K562 (cell line): ENCODE measurements around the gene SPEM3. TPM values are rescaled to one million over a fixed set of nuclear protein-coding genes. Genes with fewer than 3 reads are reported as not detected.

Source experiments
- ATF1 ChIP-seq, 2 experiments: fragments of 450-650 bp in 1 of 2; IDR thresholded peaks; 2 replicates each; pipeline ENCODE4 v1.6.1; 2016; ENCODE audit warnings: missing compliant biosample characterization in 1 of 2, missing genetic modification characterization in 1 of 2
- ATF7 ChIP-seq: fragments of 450-650 bp; IDR thresholded peaks from 2 replicates; pipeline ENCODE4 v1.7.1; 2014; ENCODE audit warnings: mild to moderate bottlenecking, moderate library complexity
- BHLHE40 ChIP-seq: IDR thresholded peaks from 2 replicates; pipeline ENCODE4 v1.6.1; 2011; ENCODE audit warnings: low read length, improper control_type of control experiment
- FOXP1 ChIP-seq: sonication (generic); formaldehyde crosslinking; IDR thresholded peaks from 2 replicates; pipeline ENCODE4 v1.8.0; 2022; ENCODE audit warnings: mild to moderate bottlenecking, missing genetic modification reagents
- HDAC1 ChIP-seq, 2 experiments: fragments of 450-650 bp; IDR thresholded peaks; 2 replicates each; pipeline ENCODE4 v1.6.1; 2016 to 2017; ENCODE audit warnings: inconsistent platforms in 1 of 2, mild to moderate bottlenecking in 1 of 2, moderate library complexity in 1 of 2
- KDM2B ChIP-seq: fragments of 250-450 bp; sonication (Bioruptor Pico); IDR thresholded peaks from 2 replicates; pipeline ENCODE4 v1.8.0; 2021; ENCODE audit warnings: mild to moderate bottlenecking, moderate library complexity
- KLF13 ChIP-seq: fragments of 450-650 bp; IDR thresholded peaks from 2 replicates; pipeline ENCODE4 v1.6.1; 2016; ENCODE audit warnings: missing genetic modification characterization, low read depth, mild to moderate bottlenecking, missing compliant biosample characterization, moderate library complexity, borderline replicate concordance
- RBM14 ChIP-seq: fragments of 200-400 bp; formaldehyde crosslinking; IDR thresholded peaks from 2 replicates; pipeline ENCODE4 v1.6.1; 2018; ENCODE audit warnings: low read depth, mild to moderate bottlenecking, low read length, moderate library complexity, borderline replicate concordance; ENCODE audit not compliant: insufficient read depth
- RREB1 ChIP-seq: fragments of 250-450 bp; sonication (Bioruptor Pico); IDR thresholded peaks from 2 replicates; pipeline ENCODE4 v1.4.0; 2020
- SAFB ChIP-seq: fragments of 200-400 bp; formaldehyde crosslinking; IDR thresholded peaks from 2 replicates; pipeline ENCODE4 v1.6.1; 2017; ENCODE audit warnings: low read depth, low read length, borderline replicate concordance
- SAFB2 ChIP-seq: fragments of 200-400 bp; formaldehyde crosslinking; IDR thresholded peaks from 2 replicates; pipeline ENCODE4 v1.6.1; 2018; ENCODE audit warnings: borderline replicate concordance, low read length, low read depth, moderate library complexity; ENCODE audit not compliant: severe bottlenecking
- U2AF2 ChIP-seq: fragments of 200-400 bp; formaldehyde crosslinking; optimal IDR thresholded peaks from 2 replicates; pipeline ENCODE3; 2017; ENCODE audit warnings: low read depth, mild to moderate bottlenecking, low read length
- USF2 ChIP-seq: sonication (generic); formaldehyde crosslinking; IDR thresholded peaks from 2 replicates; pipeline ENCODE4 v1.5.0; 2020; ENCODE audit warnings: missing genetic modification reagents
- ZBTB5 ChIP-seq: fragments of 450-650 bp; IDR thresholded peaks from 2 replicates; pipeline ENCODE4 v1.6.1; 2017; ENCODE audit warnings: antibody characterized with exemption
- ZC3H11A ChIP-seq: IDR thresholded peaks from 2 replicates; pipeline ENCODE4 v1.6.1; 2012; ENCODE audit warnings: low read depth, low read length, improper control_type of control experiment
- ZKSCAN3 ChIP-seq: fragments of 250-450 bp; sonication (Bioruptor Pico); IDR thresholded peaks from 2 replicates; pipeline ENCODE4 v1.4.0; 2020
- ZKSCAN8 ChIP-seq: fragments of 200-800 bp; sonication (Bioruptor generic); IDR thresholded peaks from 2 replicates; pipeline ENCODE4 v1.6.1; 2016; ENCODE audit warnings: missing genetic modification characterization, missing compliant biosample characterization
- ZNF274 ChIP-seq: IDR thresholded peaks from 2 replicates; pipeline ENCODE4 v1.6.1; 2011; ENCODE audit warnings: low read depth, mild to moderate bottlenecking, low read length, moderate library complexity, borderline replicate concordance
- ZNF41 ChIP-seq: fragments of 250-450 bp; sonication (Bioruptor Pico); conservative IDR thresholded peaks from 2 replicates; pipeline ENCODE4 v1.4.0; 2020; ENCODE audit warnings: mild to moderate bottlenecking
- ZNF830 ChIP-seq: fragments of 250-450 bp; sonication (Bioruptor Pico); IDR thresholded peaks from 2 replicates; pipeline ENCODE4 v1.5.0; 2021; ENCODE audit warnings: mild to moderate bottlenecking
- polyA plus RNA-seq, 8 experiments: library from polyadenylated mRNA; depleted of rRNA in 4 of 8; stranded (reverse) in 5 of 8; unstranded in 3 of 8; fragments of >200 nt; fragmentation: Nextera tagmentation in 2 of 8; fragmentation: Illumina TruSeq in 1 of 8; extraction: Ambion mirVana in 2 of 8; extraction: Trizol in 1 of 8; gene quantifications; 2 replicates each; pipeline versions ENCODE4 v1.2.1 to v1.2.3, GENCODE V29; 2011 to 2014; ENCODE audit warnings: inconsistent platforms in 1 of 8, missing spikeins in 1 of 8
- total RNA-seq, 7 experiments: library from RNA; depleted of rRNA in 6 of 7; stranded (reverse); fragments of >200 nt in 6 of 7; fragmentation: Illumina TruSeq in 2 of 7; extraction: Trizol in 2 of 7; gene quantifications; 2 replicates each; pipeline versions ENCODE4 v1.2.1 to v1.2.3, GENCODE V29; 2011 to 2021; ENCODE audit warnings: low replicate concordance in 1 of 7

SPEM3 gene
- total and polyA plus RNA-seq, 9 of the 15 experiments (the other 6 are each of a cell fraction or from before 2014, with no cell fraction given) = not detected

- no peak for TF ChIP-seq RREB1 (CRISPR knock-in tag)
- TF ChIP-seq ZKSCAN3 (CRISPR knock-in tag) = no peak
- no peak for TF ChIP-seq ATF1 (CRISPR knock-in tag; IDR thresholded peaks at IDR 0.05)
- 0 out of 2 replicates have a peak, but pooled peaks have one; percentile 20 for TF ChIP-seq ATF1 (tag; IDR thresholded peaks at IDR 0.05)
- TF ChIP-seq U2AF2 = no peak
- TF ChIP-seq USF2 = no peak
- peak in 1 of 2 experiments; percentile 47; a peak in 1 of 4 replicates for TF ChIP-seq HDAC1 (IDR thresholded peaks at IDR 0.05)
- TF ChIP-seq SAFB = no peak
- no peak for TF ChIP-seq ZBTB5
- TF ChIP-seq RBM14 = no peak
- TF ChIP-seq ATF7 = peak; percentile 45; the same call in 1 of the 2 replicates
- TF ChIP-seq ZC3H11A = peak; percentile 79; the same call in 1 of the 2 replicates
- no peak for TF ChIP-seq ZNF274
- TF ChIP-seq FOXP1 (CRISPR knock-in tag) = no peak
- no peak for TF ChIP-seq ZKSCAN8 (CRISPR knock-in tag)
- TF ChIP-seq SAFB2 = no peak
- no peak for TF ChIP-seq KDM2B (CRISPR knock-in tag)
- no peak for TF ChIP-seq BHLHE40
- no peak for TF ChIP-seq KLF13 (tag)
- no peak for TF ChIP-seq ZNF41
- no peak for TF ChIP-seq ZNF830 (CRISPR knock-in tag)
These were observed 38.1 kb downstream of the SPEM3 start (continued) for GRCh38 chr17:7466639-7467341.
